Gastrocnemius medialis (tissue), 4 donors: ENCODE measurements around the gene RASAL2. TPM values are rescaled to one million over a fixed set of nuclear protein-coding genes. Genes with fewer than 3 reads are reported as not detected.
A peak's percentile ranks its signal among the peaks of the same experiment; 100 is the strongest.

Source experiments
- ATAC-seq, 2 donors: fragments of 150-250 bp; one replicate each; pipeline ENCODE4 v1.9.1; 2016
- DNase-seq, 2 donors: peaks; one replicate each; pipeline ENCODE4 v3.0.0-alpha.2; 2019
- H3K27ac ChIP-seq, 4 donors: fragments of 200-600 bp; sonication (generic); 1 replicate in 1 of 4; 2 replicates in 3 of 4; pipeline ENCODE4 v1.5.1; 2016 to 2018; ENCODE audit warnings: mild to moderate bottlenecking in 2 of 4, moderate library complexity in 1 of 4
- H3K27me3 ChIP-seq, 3 donors: fragments of 200-600 bp; sonication (generic) in 2 of 3; 1 replicate in 1 of 3; 2 replicates in 2 of 3; pipeline versions ENCODE4 v1.5.1 to v1.6.0; 2016 to 2019; ENCODE audit warnings: mild to moderate bottlenecking in 1 of 3, moderate library complexity in 1 of 3
- H3K36me3 ChIP-seq, 2 donors: fragments of 200-600 bp; sonication (generic) in 1 of 2; one replicate each; pipeline ENCODE4 v1.5.1; 2017 to 2018
- H3K4me1 ChIP-seq, 2 donors: fragments of 200-600 bp; sonication (generic) in 1 of 2; one replicate each; pipeline ENCODE4 v1.5.1; 2016 to 2017; ENCODE audit warnings: mild to moderate bottlenecking in 2 of 2
- H3K4me3 ChIP-seq, 4 donors: fragments of 200-600 bp; sonication (generic) in 3 of 4; 1 replicate in 1 of 4; 2 replicates in 3 of 4; pipeline ENCODE4 v1.5.1; 2016 to 2019; ENCODE audit warnings: mild to moderate bottlenecking in 2 of 4
- H3K9me3 ChIP-seq, 3 donors: fragments of 200-600 bp; sonication (generic) in 2 of 3; 1 replicate in 1 of 3; 2 replicates in 2 of 3; pipeline ENCODE4 v1.5.1; 2016 to 2019
- POLR2A ChIP-seq, 2 donors: fragments of 450-650 bp; IDR thresholded peaks; one replicate each; pipeline ENCODE4 v1.6.1; 2017; ENCODE audit warnings: antibody characterized with exemption in 2 of 2, mild to moderate bottlenecking in 2 of 2, moderate library complexity in 2 of 2
- in situ Hi-C, 4 donors: fragments of 200-750 bp; cut with MboI; loops; one replicate each; pipeline versions ENCODE4 v1.15.0 to v1.8.0; 2017; ENCODE audit warnings: low sequenced_read_pairs in 4 of 4
- intact Hi-C: fragments of 100-400 bp; cut with DNase I; formaldehyde crosslinking; loops from one replicate; pipeline ENCODE4 v1.15.1; 2023; ENCODE audit warnings: low total_unique reads
- total RNA-seq, 4 donors: library from RNA; depleted of rRNA; stranded (reverse); fragments of >200 nt; gene quantifications; one replicate each; pipeline versions ENCODE4 v1.1.0 to v1.2.3, GENCODE V29; 2016
- TF ChIP-seq, protein P1 (sequence below), 5 experiments: fragments of 450-650 bp in 3 of 5; fragments of 200-600 bp in 2 of 5; sonication (generic) in 2 of 5; IDR thresholded peaks in 4 of 5; conservative IDR thresholded peaks in 1 of 5; 1 replicate in 4 of 5; 2 replicates in 1 of 5; pipeline ENCODE4 v1.5.1; 2016 to 2019; ENCODE audit warnings: antibody characterized with exemption in 5 of 5, mild to moderate bottlenecking in 3 of 5, moderate library complexity in 3 of 5

The RASAL2 gene
- total RNA-seq, 4 donors from 2014 or later, result 7.6 to 13.4 (median 8.8) TPM

DNA sequence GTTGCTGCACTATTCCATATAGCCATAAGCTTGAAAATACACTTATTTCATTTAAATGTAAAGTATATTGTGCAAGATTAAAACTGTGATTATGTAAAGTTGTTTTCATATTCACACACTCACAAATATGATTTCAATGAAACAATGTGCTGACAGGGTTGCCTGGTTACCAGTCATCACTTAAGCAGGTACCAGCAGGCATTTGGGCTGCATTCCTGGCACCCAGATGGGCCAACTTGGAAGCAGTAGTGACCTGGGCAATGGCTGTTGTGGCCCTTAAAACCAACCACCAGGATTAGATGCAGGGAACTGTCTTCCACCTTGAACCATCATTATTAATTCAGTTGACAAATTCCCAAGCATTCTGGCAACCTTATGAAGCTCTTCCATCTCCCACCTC is 45.0 kb upstream of the RASAL2 start:
- no peaks in the 10 kb centered on the region for H3K9me3 ChIP-seq
- TF ChIP-seq, protein P1, sequence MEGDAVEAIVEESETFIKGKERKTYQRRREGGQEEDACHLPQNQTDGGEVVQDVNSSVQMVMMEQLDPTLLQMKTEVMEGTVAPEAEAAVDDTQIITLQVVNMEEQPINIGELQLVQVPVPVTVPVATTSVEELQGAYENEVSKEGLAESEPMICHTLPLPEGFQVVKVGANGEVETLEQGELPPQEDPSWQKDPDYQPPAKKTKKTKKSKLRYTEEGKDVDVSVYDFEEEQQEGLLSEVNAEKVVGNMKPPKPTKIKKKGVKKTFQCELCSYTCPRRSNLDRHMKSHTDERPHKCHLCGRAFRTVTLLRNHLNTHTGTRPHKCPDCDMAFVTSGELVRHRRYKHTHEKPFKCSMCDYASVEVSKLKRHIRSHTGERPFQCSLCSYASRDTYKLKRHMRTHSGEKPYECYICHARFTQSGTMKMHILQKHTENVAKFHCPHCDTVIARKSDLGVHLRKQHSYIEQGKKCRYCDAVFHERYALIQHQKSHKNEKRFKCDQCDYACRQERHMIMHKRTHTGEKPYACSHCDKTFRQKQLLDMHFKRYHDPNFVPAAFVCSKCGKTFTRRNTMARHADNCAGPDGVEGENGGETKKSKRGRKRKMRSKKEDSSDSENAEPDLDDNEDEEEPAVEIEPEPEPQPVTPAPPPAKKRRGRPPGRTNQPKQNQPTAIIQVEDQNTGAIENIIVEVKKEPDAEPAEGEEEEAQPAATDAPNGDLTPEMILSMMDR (IDR thresholded peaks at IDR 0.05 in 4 of 5, conservative IDR thresholded peaks at IDR 0.05 in 1 of 5), result no peak
- H3K4me1 ChIP-seq, result peaks cover 0 to 14% of the 10 kb centered on the region in 2 donors
- no peaks in the 10 kb centered on the region for H3K27me3 ChIP-seq
- no peak for ATAC-seq
- no peak overlapping the region for H3K27ac ChIP-seq
- intact Hi-C loops, result no loop called here
- in situ Hi-C loops, result loop anchor here in 1 of 4 donors (10.0 to 25.0 kb wide), 2 partner anchors 94 to 238 kb away; no protein-coding TSS in a partner anchor
- DNase-seq, result no peak
- H3K36me3 ChIP-seq, result no peaks in the 10 kb centered on the region
- H3K4me3 ChIP-seq, result no peak overlapping the region

DNA sequence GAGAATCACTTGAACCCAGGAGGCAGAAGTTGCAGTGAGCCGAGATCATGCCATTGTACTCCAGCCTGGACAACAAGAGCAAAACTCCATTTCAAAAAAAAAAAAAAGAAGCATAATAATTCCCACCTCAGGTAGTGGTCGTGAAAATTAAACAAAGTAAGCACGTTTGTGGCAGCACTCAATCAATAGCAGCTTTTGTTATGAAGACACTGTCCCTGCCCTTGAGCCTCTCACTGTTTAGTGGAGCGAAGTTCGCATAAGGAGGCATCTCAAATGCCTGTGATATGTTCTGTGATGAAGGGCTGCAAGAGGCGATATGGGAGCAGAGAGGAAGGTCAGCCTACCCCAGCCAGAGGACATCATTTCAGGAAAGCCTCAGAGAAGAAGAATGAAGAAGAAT is 43.8 kb upstream of the RASAL2 start:
- no peak overlapping the region for H3K27ac ChIP-seq
- DNase-seq (no peak), ATAC-seq (no peak)
- no peaks in the 10 kb centered on the region for H3K36me3 ChIP-seq
- no peaks in the 10 kb centered on the region for H3K9me3 ChIP-seq
- TF ChIP-seq, protein P1 (IDR thresholded peaks at IDR 0.05 in 4 of 5, conservative IDR thresholded peaks at IDR 0.05 in 1 of 5), result no peak
- no peak for TF ChIP-seq POLR2A (IDR thresholded peaks at IDR 0.05)
- in situ Hi-C loops, result no loop called here
- no peak overlapping the region for H3K4me3 ChIP-seq
- no peaks in the 10 kb centered on the region for H3K27me3 ChIP-seq
- intact Hi-C loops, result loop anchor here (10.0 kb wide), 1 partner anchor 225 kb away; no protein-coding TSS in a partner anchor
- H3K4me1 ChIP-seq, result peaks cover 0 to 14% of the 10 kb centered on the region in 2 donors

- Histone ChIP-seq H3K4me1 (peaks cover 9 to 20% of the 10 kb centered on the region in 2 donors), H3K4me3 (no peak overlapping the region), H3K27me3 (no peaks in the 10 kb centered on the region), H3K9me3 (no peaks in the 10 kb centered on the region), H3K27ac (peak overlapping the region; percentile 14 to 65 (median 62)), H3K36me3 (no peaks in the 10 kb centered on the region)
- intact Hi-C loops, result loop anchor here (10.0 kb wide), 1 partner anchor 224 kb away; no protein-coding TSS in a partner anchor
- no peak for ATAC-seq
- no peak for TF ChIP-seq POLR2A (IDR thresholded peaks at IDR 0.05)
- TF ChIP-seq, protein P1 (IDR thresholded peaks at IDR 0.05 in 4 of 5, conservative IDR thresholded peaks at IDR 0.05 in 1 of 5), result no peak
- in situ Hi-C loops, result no loop called here
- no peak for DNase-seq
Measured at GRCh38 chr1:178051071-178051470, 42.8 kb upstream of the RASAL2 start.

- peak overlapping the region; percentile 26 to 72 (median 64) for H3K27ac ChIP-seq
- no peaks in the 10 kb centered on the region for H3K36me3 ChIP-seq
- TF ChIP-seq, protein P1 (IDR thresholded peaks at IDR 0.05 in 4 of 5, conservative IDR thresholded peaks at IDR 0.05 in 1 of 5), result no peak
- TF ChIP-seq POLR2A (IDR thresholded peaks at IDR 0.05), result no peak
- H3K9me3 ChIP-seq, result no peaks in the 10 kb centered on the region
- intact Hi-C loops, result loop anchor here (10.0 kb wide), 1 partner anchor 222 kb away; no protein-coding TSS in a partner anchor
- no peak for DNase-seq
- ATAC-seq, result no peak
- H3K4me1 ChIP-seq, result peaks cover 21 to 38% of the 10 kb centered on the region in 2 donors
- no peak overlapping the region for H3K4me3 ChIP-seq
- H3K27me3 ChIP-seq, result no peaks in the 10 kb centered on the region
- in situ Hi-C loops, result no loop called here
Measured at GRCh38 chr1:178052650-178053461, 41.0 kb upstream of the RASAL2 start.
